NOMO-1 treated with DMSO at 0.1 percent for 48 hours (cell line): Measurements from ENCODE around the gene LAMA4.
"Not testable (repeated sequence)": the region's sequence is repeated elsewhere in the genome, so short reads cannot be mapped to it uniquely, and the experiment has no call there.

Source experiments
- DNase-seq: peaks from one replicate; lab custom pipeline; 2025; ENCODE audit not compliant: unreplicated experiment; lab: John Stamatoyannopoulos, UW

Gene LAMA4

DNA sequence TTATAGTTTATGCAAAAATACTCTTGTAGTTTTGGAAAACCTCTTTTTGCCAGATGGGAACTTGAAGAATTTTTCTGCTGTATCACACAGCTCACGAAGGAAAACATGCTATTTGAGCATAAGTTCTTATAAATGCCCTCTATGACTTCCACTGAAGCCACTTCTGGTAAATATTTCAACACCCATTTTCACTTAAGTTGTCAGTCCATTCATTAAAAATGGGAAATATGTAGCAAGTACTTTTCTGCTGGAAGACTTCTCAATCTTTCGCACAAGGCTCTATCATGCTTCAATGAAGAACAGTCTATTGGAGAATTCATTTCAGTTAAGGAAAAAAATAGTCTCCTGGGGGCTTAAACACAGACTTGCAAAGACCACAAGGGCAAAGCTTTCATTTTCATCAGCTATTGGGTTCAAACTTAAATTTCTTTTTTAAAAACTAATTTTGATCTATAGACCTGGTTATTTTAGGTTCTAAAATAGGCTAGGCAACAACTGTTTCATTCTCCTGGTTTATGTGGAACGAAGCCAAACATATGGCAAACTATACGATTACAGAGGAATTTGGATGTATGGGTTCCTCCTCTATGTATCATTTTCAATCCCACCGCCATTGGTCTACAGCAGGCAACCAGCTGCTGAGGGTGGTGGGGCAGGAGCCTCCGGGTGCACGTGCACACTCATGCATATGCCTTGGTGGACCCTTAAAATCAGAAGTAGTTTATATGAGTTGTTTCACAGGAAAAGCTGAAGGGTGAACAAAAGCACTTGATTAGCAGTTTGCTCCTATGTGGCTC lies 38.7 kb downstream of the LAMA4 start:
- no peak for DNase-seq

DNA sequence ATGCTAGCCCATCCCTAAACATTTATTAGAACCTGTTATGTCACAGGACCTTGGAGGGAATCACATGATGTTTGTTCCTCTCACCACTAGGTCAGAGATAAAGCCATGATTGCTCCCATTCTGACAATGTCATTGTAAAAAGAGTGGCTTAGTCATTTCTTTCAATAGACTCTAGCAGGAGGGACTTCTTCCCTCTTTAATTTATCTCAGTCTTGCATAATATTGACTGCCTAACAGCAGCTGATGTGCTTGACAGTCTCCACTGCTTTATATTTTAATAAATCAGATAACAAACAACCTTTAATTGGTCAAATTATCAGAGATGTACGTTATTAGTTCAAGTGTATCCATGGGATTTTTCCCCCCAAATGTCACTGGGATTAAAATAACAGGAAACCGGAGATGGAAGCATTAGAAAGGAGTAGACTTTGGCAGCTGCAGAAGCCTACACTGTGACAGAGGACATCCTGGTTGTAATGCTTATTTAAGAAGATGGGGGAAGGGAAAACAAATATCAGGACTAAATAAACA lies 39.6 kb downstream of the LAMA4 start:
- peak; percentile 53 for DNase-seq

DNA sequence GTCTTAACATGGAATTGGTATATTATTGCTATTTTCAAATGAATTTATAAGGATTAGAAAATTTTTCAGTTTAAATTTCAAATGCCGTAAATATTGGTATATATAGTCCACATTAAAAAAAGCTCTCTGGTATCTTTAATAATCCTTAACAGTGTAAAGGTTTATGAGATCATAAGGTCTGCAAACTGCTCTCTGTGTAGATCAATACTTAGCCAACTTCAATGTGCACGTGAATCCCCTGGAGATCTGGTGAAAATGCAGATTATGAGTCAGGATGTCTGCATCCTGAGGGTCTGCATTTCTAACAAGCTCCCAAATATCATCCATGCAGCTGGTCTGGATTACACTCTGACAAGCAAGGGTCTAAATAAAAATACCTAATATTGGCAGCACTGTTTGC lies 43.5 kb downstream of the LAMA4 start:
- no peak for DNase-seq

DNA sequence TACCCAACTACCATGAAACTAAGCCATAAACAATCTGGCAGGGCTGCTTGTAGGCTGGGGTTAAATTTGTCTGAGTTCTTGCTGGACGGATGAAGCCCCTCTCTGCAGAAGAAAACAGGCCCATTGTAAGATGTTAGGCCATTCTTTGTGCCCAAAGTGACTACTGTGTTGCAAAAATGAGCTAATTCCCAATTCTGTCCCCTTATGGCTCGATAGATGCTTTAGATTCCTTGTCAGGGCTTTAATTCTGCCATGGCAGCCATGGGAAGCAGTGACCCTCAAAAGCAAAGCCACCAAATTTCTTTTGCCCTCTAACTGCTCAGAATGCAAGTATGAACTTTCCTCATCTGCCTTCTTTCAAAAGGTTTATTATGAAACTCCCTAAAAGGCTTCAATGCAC lies 45.2 kb downstream of the LAMA4 start:
- DNase-seq, result no peak

DNA sequence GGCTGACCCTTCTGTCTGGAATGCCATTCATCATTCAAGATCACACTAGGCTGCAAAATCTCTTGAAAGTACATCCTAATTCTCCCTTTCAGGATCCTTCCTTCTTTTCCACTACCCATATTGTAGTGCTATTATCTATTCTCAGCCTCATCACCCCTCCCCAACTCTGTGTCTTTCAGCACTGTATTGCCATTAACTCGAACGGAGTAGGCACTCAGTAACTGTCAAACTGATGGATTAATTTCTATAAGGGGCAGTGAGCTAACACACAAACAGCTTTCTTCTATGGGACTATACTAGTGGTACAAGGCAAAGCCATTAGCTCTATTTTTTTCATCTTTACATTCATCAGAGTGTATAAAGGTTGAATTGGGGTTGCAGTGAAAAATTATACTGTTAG lies 46.6 kb downstream of the LAMA4 start:
- DNase-seq, result no peak

DNA sequence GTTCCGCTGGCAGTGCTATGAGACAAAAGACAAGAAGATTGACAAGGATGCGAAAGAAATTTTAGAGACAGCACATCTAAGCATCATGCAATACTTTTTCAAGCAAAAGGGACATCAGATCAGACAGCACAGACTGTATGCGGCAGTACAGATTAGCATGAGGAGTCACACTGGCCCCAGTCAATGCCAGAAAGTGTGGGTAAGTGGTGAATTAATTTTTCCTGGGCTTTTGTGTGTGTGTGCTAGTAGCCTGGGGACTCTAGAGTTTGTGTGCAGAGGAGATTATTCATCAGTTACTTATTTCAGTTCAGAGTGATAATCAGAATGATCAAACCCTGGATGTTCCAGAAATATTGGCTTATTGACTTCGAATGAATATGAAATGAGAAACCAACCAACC lies 47.2 kb downstream of the LAMA4 start:
- DNase-seq, result no peak

DNA sequence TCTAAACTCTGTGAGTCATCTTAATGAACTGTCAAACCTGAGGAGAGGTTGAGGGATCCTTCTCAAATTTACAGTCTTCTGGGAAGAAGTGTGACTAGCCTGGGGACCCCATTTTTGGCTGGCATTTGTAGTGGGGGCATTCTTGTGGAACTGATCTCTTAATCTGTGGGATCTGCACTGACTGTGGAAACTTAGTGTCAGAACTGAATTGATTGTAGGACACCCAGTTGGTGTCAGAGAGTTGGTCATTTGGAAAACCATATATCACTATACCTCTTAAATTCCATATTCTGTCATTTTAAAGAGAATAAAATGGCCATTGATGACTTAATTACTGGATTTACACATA lies 48.3 kb downstream of the LAMA4 start:
- DNase-seq, result no peak

DNA sequence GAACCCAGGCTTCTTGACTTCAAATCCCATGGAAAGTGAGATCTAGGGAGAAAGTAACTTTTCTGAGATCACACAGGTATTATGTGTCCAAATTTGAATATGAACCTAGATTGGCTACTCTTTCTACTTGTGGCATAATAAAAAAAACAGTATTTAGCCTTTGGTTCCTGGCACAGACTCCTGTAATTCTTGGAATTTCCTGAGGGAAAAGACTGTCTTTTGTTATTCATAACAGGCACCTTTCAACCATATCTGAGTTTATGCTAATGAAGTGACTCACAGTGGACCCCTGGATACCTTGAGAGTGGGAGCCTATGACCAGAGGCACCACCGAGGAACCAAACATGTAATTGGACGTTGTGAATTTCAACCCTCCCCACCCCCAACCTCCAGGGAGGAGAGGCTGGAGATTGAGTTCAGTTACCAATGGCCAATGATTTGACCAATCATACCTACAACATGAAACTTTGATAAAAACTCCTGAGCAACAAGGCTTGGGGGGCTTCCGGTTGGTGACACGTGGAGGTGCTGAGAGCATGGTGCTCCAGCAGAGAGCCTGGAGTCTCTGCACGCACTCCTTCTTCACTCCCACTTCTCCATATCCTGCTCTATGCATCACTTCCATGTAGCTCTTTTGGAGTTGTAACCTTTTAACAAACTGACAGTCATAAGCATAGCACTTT lies 48.8 kb downstream of the LAMA4 start:
- no peak for DNase-seq

DNA sequence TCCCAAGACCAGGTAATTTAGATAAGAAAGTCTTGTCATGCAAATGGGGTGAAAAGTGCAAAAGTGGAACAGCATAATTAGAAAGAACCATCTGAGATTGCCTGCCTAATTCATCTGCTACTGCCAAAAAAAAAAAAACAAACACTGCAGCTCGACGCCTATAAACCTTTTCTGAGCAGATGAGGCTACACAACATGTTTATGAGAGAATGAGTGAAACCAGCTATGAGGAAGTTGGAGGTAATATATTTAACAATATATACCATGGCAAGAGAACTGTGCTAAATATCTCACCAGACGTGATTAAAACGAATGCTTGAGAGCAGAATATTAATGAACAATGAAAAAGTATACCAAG lies 50.0 kb downstream of the LAMA4 start:
- peak; percentile 30 for DNase-seq

DNA sequence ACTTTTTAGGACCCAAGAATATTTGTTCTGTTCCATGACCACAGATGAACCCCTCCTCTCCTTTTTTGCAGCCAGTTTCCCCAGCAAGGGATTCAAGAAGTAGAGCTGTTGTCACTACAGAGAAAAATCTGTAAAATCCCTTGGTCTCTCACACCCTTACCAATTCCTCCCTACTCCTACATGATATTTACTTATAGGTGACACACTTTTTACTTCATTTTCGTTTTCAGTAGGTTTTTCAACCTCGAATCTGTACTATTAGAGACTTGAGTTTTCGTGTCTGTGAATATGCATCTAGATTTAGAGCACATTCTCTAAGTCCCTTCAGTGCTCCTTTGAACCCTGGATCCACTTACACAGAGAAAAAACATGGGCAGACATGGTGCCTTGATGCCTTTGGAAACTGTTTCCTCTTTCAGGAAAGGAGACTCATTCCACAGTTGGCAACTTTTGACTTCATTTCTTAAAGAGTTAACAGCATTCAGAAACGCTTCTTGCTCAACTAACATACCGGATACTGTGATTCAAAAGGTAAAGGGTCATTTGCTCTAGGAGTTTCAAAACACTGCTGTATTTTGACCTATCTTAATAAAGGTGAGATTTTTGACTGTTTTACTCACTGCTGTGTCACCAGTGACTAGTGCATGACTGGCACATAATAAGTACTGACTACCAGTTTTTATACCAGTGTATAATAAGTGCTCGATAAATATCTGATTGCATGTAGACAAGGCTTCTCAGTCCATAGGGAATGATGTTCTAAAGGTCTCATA lies 50.6 kb downstream of the LAMA4 start:
- no peak for DNase-seq

DNA sequence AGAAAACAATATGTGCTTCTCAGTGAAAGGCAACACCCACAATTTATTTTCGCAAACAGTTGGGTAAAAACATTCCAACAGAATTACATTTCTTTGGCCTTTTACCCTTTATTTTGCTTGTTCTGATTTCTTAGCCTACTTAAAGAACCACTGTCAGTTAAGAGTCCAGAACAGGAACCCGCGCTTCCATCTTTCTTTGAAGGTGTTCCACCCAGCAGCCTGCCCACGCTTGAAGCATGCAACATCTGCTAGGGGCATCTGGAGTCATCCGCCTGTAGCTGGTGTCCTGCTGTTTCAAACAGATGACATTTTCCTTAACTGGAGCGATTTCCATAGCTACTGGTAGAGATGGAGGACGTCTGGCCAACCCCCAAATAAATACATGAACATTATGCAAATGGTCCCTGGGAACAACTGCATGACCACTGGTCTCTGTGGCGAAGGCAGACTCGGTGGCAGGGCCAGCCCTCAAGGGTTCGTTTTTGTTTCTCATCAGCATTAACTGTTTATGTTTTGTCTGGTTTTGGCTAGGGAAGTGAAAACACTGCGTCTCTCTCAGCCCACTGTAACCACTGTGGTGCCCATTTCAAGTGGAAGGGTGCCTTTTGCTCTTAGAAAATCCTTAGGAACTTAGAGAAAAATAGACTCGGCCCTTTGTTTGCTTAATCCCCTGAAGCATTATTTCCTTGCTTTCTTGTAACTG lies 51.6 kb downstream of the LAMA4 start:
- DNase-seq, result no peak

DNA sequence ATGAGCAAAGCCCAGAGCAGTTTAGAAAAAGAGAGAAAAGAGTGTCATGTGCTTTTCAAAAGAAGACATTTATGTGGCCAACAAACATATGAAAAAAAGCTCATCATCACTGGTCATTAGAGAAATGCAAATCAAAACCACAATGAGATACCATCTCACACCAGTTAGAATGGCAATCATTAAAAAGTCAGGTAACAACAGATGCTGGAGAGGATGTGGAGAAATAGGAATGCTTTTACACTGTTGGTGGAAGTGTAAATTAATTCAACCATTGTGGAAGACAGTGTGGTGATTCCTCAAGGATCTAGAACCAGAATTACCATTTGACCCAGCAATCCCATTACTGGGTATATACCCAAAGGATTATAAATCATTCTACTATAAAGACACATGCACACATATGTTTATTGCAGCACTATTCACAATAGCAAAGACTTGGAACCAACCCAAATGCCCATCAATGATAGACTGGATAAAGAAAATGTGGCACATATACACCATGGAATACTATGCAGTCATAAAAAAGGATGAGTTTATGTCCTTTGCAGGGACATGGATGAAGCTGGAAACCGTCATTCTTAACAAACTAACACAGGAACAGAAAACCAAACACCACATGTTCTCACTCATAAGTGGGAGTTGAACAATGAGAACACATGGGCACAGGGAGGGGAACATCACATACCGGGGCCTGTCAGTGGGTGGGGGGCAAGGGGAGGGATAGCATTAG lies 54.0 kb downstream of the LAMA4 start:
- not testable (repeated sequence) for DNase-seq

DNA sequence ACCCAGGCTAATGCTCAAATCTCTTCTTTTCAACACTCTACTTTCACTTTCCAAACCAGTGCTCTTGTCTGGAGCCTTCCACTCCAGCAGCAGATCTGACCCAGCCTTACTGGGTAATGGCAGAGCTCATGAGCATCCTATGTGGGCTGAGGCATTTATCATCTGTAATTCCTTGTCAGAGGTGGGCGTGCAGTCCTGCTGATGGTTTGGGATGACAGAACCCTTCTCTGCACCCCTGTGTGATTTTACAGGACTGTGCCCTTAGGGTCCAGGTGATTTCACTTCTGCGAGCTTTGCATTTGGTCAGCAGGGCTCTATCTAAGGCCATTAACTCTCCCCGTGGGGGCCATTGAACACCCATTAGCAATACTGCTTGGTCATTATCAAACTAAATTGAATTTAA lies 55.4 kb downstream of the LAMA4 start:
- no peak for DNase-seq

DNA sequence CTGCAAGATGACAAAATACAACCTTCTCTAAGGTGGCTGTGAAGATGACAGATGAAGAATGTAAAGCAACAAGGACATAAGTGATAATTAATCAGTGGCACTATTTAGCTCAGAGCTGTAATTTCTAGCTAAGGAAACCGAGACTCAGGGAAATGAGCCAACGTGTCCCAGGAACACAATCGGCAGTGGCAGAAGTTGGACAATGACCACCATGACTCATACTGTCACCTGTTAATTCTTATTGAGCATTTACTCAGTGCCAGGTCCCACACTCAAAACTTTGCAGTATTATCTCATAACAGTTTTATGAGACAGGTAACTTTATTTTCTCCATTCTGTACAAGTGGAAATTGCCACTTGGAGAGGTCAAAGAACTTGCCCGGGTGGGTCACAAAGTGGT lies 55.8 kb downstream of the LAMA4 start:
- no peak for DNase-seq

DNA sequence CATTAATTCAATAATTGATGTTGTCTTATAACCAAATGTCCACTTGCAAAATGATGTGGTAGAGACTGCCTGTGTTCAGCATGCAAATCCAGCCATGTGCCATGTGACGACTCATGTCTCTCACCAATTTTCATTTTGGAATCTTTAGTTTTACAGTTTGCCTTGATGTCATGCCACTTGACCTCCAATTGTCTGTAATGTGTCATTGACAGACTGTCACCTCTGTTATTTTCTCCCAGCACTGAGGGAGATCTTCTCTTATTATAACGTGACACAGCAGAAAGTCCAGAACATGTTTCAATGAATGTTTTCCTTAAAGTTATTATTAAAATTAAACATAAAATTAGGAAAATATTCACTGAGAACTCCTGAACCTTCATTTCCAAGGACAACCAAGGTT lies 56.7 kb downstream of the LAMA4 start:
- no peak for DNase-seq

DNA sequence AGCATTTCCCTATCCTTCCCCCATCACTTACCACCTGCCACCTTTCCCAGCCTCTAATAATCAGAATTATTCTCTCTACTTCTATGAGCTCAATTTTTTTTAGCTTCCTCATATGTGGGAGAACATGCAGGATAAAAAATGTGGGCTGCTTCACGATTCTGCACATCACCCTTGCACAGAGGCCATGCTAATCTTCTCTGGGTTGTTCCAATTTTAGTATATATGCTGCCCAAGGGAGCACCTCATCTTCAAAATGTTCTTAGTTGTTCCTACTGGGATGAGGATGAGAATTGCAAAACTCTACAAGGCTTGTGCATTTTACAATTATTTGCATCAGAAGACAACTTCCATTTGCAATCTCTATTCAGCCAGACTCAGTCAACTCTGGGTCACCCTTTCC lies 58.1 kb downstream of the LAMA4 start:
- DNase-seq, result no peak

DNA sequence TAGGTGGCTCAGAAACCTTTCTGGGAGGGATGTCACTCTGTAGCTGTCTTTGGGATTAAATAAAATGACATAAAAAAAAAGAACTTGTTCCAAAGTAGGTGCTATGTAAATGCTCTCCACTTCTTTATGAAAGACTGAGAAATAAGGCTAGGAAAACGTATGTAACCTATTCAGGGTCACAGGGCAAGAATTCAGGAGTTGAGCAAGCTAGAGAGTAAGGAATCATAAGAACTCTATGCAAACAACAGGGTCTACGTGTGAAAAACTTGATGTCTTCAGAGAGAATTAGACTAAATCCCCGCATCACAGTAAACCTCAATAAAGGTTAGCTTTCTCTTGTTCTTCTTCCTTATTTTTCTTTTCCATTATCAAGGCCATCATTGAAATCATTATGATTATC lies 59.2 kb downstream of the LAMA4 start:
- no peak for DNase-seq

DNA sequence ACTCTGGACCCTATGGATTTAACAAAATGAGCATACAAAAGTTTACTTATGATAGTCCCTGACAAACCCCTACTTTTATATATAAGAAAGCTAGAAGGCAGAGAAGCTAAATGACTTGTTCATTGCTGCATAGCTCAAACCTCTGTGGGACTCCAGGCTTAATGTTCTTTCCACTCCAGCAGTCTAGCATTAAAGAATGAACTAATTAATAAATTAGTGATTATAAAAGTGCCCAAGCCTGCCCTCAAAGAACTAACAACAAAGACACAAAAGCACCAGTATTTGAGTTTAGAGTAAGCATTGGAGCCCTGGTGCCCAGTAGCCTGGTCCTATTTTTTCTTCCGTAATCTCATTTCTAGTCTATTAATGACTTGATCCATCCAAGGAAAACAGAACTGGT lies 59.9 kb downstream of the LAMA4 start:
- no peak for DNase-seq

DNA sequence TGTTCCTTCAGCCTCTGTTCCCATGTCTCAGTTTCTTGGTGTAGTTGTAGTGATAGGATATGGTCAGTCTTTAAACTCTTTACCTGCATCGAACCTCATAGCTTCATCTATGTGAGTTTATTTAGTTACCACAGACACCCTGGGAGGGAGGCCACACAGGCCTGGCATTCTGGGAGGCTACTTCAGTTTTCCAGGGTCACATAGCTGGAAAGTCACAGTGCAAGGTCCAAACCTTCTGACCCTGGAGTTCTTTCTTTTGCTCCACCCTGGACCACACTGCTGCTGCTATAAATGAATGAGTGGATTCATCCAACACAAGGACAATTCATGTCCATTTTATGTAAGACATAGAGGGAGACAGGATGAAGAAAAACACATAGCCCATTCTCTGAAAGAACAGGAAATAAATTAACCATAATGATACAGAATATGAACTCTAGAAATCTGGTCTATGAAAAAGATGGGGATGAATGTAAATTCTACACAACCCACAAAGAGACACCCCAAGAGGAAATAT lies 60.8 kb downstream of the LAMA4 start:
- no peak for DNase-seq

DNA sequence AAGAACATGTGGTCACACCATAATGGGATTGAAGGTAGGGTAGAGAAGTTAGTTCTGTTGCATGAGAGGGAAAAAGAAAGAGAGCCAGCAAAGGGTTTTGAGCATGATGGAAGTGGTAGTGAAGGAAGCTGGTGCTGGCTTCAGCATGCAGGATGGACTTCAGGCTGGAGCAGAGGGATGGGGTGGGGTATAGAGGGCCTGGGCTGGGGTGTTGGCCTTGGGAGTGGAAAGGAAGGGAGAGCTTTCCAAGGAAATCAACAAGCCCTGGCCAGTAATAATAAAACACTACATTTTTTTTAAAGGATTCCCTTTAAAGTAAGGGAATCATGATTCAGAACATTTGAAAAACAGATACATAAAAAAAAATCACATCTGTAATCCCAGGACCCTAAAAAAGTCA lies 61.2 kb downstream of the LAMA4 start:
- no peak for DNase-seq
